NCI-H2227 treated with DMSO at 0.1 percent for 48 hours (cell line): ENCODE results near the gene NAA25.
"Not testable (repeated sequence)": the region's sequence is repeated elsewhere in the genome, so short reads cannot be mapped to it uniquely, and the experiment has no call there.

ENCODE experiments used
- DNase-seq: peaks from one replicate; lab custom pipeline; 2025; lab: John Stamatoyannopoulos, UW

The NAA25 gene

GRCh38 chr12:112061137-112061536, 47.4 kb downstream of the NAA25 start:
- no peak for DNase-seq

- DNase-seq = no peak
Observed at GRCh38 chr12:112049351-112049750, 59.2 kb downstream of the NAA25 start.

- no peak for DNase-seq
Observed at GRCh38 chr12:112046003-112046402, 62.6 kb downstream of the NAA25 start.

- DNase-seq = not testable (repeated sequence)
Observed at GRCh38 chr12:112036614-112037013, 72.0 kb downstream of the NAA25 start.

- no peak for DNase-seq
Observed at GRCh38 chr12:112035219-112035785, 73.3 kb downstream of the NAA25 start.

- no peak for DNase-seq
Observed at GRCh38 chr12:112032292-112032691, 76.3 kb downstream of the NAA25 start.

- no peak for DNase-seq
Observed at GRCh38 chr12:112031472-112031871, 77.1 kb downstream of the NAA25 start.

- no peak for DNase-seq
Observed at GRCh38 chr12:112029301-112029700, 79.3 kb downstream of the NAA25 start.

- no peak for DNase-seq
Observed at GRCh38 chr12:112025808-112026375, 82.7 kb downstream of the NAA25 start.

- DNase-seq = no peak
Observed at GRCh38 chr12:112023759-112024396, 84.7 kb downstream of the NAA25 start.

GRCh38 chr12:112022241-112023016, 86.2 kb downstream of the NAA25 start:
- no peak for DNase-seq

- DNase-seq = no peak
Observed at GRCh38 chr12:112020947-112021457, 87.6 kb downstream of the NAA25 start.

- no peak for DNase-seq
Observed at GRCh38 chr12:112018571-112019237, 89.9 kb downstream of the NAA25 start.

- no peak for DNase-seq
Observed at GRCh38 chr12:112017041-112017440, 91.5 kb downstream of the NAA25 start.

- DNase-seq = no peak
Observed at GRCh38 chr12:112015938-112016337, 92.6 kb downstream of the NAA25 start.

- DNase-seq = peak; percentile 81
Observed at GRCh38 chr12:112013601-112014402, 94.8 kb downstream of the NAA25 start.

- DNase-seq = peak; percentile 97
Observed at GRCh38 chr12:112012775-112013600, 95.6 kb downstream of the NAA25 start, which contains the start of the genes ERP29 and TMEM116. Gene ERP29, plus strand, starts transcription at chr12:112013426. Its CDS starts 40 bp downstream, at chr12:112013466. Gene TMEM116, minus strand, starts transcription at chr12:112013165. Its CDS starts 7,895 bp downstream, at chr12:112005270.

GRCh38 chr12:112011685-112012084, 96.9 kb downstream of the NAA25 start:
- no peak for DNase-seq

GRCh38 chr12:112010415-112011344, 97.9 kb downstream of the NAA25 start:
- DNase-seq = no peak
